Suprapubic skin (tissue), 3 donors: ENCODE data around the gene CA9.

Source experiments
- POLR2A ChIP-seq, 2 donors: fragments of 450-650 bp; IDR thresholded peaks; one replicate each; pipeline ENCODE4 v1.6.1; 2017; ENCODE audit warnings: antibody characterized with exemption in 2 of 2, mild to moderate bottlenecking in 2 of 2, moderate library complexity in 2 of 2
- TF ChIP-seq, protein P1 (sequence below), 2 donors: fragments of 200-600 bp in 1 of 2; fragments of 450-650 bp in 1 of 2; sonication (generic) in 1 of 2; IDR thresholded peaks; one replicate each; pipeline ENCODE4 v1.5.1; 2016 to 2019; ENCODE audit warnings: antibody characterized with exemption in 2 of 2, mild to moderate bottlenecking in 1 of 2, moderate library complexity in 1 of 2

DNA sequence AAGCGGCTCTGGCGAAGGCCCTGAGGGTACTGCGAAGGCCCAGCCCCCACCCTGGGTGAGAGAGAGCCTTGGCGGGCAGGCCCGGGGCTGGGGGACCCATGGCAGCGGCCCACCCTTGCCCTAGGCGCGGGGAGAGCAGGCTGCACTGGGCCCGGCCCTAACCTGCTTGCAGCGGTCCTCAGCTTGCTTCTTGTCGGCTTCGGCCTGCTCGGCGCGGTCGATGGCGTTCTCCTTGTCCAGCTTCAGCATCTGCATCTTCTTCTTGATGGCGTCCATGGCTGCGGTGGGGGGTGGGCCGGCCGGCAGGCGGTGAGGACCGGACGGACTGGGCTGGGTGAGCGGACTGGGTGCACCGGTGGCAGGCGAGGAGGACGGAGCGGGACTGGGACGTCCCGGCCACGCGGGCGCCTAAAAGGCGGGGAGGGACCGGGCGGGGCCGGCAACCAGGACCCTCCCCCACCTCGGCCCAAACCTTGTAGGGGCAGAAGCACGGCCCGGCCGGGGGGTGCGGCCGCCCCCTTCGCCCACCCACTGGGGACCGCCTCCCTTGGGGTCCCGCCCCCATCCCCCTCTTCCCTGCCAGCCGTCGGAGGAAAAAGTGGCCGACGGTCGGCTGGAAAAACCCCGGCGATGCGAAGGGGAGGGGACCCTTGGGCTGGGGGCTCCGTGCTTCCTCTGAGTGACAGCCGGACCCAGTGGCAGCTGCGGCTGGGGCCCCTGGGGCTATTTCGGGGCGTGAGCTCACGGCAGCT is 16.0 kb downstream of the CA9 start, which contains the start of gene TPM2:
- TF ChIP-seq, protein P1, sequence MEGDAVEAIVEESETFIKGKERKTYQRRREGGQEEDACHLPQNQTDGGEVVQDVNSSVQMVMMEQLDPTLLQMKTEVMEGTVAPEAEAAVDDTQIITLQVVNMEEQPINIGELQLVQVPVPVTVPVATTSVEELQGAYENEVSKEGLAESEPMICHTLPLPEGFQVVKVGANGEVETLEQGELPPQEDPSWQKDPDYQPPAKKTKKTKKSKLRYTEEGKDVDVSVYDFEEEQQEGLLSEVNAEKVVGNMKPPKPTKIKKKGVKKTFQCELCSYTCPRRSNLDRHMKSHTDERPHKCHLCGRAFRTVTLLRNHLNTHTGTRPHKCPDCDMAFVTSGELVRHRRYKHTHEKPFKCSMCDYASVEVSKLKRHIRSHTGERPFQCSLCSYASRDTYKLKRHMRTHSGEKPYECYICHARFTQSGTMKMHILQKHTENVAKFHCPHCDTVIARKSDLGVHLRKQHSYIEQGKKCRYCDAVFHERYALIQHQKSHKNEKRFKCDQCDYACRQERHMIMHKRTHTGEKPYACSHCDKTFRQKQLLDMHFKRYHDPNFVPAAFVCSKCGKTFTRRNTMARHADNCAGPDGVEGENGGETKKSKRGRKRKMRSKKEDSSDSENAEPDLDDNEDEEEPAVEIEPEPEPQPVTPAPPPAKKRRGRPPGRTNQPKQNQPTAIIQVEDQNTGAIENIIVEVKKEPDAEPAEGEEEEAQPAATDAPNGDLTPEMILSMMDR (IDR thresholded peaks at IDR 0.05): no peak
- no peak for TF ChIP-seq POLR2A (IDR thresholded peaks at IDR 0.05)
